ENCODE results near the gene ZNF385B.

The ZNF385B gene

DNA sequence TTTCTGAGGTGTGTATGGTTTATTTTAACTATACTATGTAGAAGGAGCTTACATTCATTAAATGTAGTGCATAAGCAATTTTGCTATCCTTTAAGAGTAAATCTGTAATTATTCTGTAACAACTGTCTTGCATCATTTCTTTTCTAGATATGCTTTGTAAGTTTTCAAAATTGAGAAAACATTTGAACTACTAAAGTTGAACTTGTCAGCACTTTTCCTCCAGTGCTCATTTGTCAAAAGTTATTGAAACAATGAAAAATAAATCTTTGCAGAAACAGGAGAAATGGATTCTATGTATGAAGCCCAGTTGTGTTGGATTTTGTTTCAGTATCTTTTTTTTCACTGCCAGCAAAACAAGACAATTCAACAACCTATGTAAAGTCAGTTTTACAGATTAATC lies 14.5 kb upstream of the ZNF385B start:
- H3K9me3 ChIP-seq (ENCODE audit: insufficient read depth, low read length), result no peaks in the 10 kb centered on the region
- H3K79me2 ChIP-seq (ENCODE audit: low read length), result no peaks in the 10 kb centered on the region
- H3K4me1 ChIP-seq (ENCODE audit: low read length), result peaks cover 3% of the 10 kb centered on the region; the same call in 1 of the 2 replicates

GRCh38 chr2:179862898-179863458 lies 1.6 kb upstream of the ZNF385B start:
- no peak for TF ChIP-seq CTCF (IDR thresholded peaks at IDR 0.05; ENCODE audit: low read depth, low read length)
- H3K4me1 ChIP-seq (ENCODE audit: low read length), result peaks cover 9% of the 10 kb centered on the region
- no peak overlapping the region for H3K4me2 ChIP-seq (ENCODE audit: low read length)
- H2AFZ ChIP-seq (ENCODE audit: low read depth, low read length), result no peak overlapping the region
- no peaks in the 10 kb centered on the region for H3K79me2 ChIP-seq (ENCODE audit: low read length)
- no peaks in the 10 kb centered on the region for H4K20me1 ChIP-seq (ENCODE audit: insufficient read depth, low read length)
- no peak overlapping the region for H3K9ac ChIP-seq (ENCODE audit: low read length)
- no peak overlapping the region for H3K4me3 ChIP-seq (ENCODE audit: low read length)
- H3K9me3 ChIP-seq (ENCODE audit: insufficient read depth, low read length), result no peaks in the 10 kb centered on the region
- peaks cover 51% of the 10 kb centered on the region for H3K27me3 ChIP-seq (ENCODE audit: low read depth, low read length)
- no peak overlapping the region for H3K27ac ChIP-seq (ENCODE audit: low read length)
- no peaks in the 10 kb centered on the region for H3K36me3 ChIP-seq (replicated peaks; ENCODE audit: low read depth, low read length)

More for the DNA sequence above, 14.5 kb upstream of the ZNF385B start:
- Histone ChIP-seq H3K27me3 (ENCODE audit: low read depth, low read length) (no peaks in the 10 kb centered on the region; the same call in 1 of the 2 replicates), H3K27ac (ENCODE audit: low read length) (no peak overlapping the region), H2AFZ (ENCODE audit: low read depth, low read length) (no peak overlapping the region), H3K4me2 (ENCODE audit: low read length) (no peak overlapping the region), H4K20me1 (ENCODE audit: insufficient read depth, low read length) (no peaks in the 10 kb centered on the region), H3K36me3 (replicated peaks; ENCODE audit: low read depth, low read length) (no peaks in the 10 kb centered on the region), H3K4me3 (ENCODE audit: low read length) (no peak overlapping the region), H3K9ac (ENCODE audit: low read length) (no peak overlapping the region)
- TF ChIP-seq CTCF (IDR thresholded peaks at IDR 0.05; ENCODE audit: low read depth, low read length) (no peak), EZH2phosphoT487 (IDR thresholded peaks at IDR 0.05; ENCODE audit: low read depth) (no peak)

DNA sequence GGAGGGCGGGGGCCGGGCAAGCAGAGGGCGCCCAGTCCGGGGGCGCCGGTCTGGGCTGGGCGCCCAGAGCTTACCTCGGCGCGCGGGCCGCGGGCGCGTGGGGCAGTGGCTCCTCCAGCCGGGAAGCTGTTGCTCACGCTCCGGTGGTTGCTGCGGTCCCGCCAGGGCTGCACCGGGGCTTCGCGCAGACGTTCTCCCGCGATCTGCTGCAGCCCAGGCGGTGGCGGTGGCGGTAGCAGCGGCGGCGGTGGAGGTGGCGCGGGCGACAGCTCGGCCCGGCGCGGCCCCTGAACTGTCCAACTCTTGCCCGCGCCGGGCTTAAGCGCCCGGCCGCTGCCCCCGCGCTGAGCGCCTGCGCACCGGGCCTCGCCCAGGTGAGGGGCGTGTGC lies 391 bp downstream of the ZNF385B start:
- no peaks in the 10 kb centered on the region for H3K9me3 ChIP-seq (ENCODE audit: insufficient read depth, low read length)
- H3K4me1 ChIP-seq (ENCODE audit: low read length), result peaks cover 13% of the 10 kb centered on the region
- peaks cover 51% of the 10 kb centered on the region for H3K27me3 ChIP-seq (ENCODE audit: low read depth, low read length)
- no peaks in the 10 kb centered on the region for H3K79me2 ChIP-seq (ENCODE audit: low read length)
- no peaks in the 10 kb centered on the region for H3K36me3 ChIP-seq (replicated peaks; ENCODE audit: low read depth, low read length)
- H3K4me2 ChIP-seq (ENCODE audit: low read length), result peak overlapping the region; percentile 98
- TF ChIP-seq CTCF (IDR thresholded peaks at IDR 0.05; ENCODE audit: low read depth, low read length) (no peak), EZH2phosphoT487 (IDR thresholded peaks at IDR 0.05; ENCODE audit: low read depth) (no peak)
- peak overlapping the region; percentile 84 for H3K4me3 ChIP-seq (ENCODE audit: low read length)
- peak overlapping the region; percentile 51 for H3K9ac ChIP-seq (ENCODE audit: low read length)
- no peak overlapping the region for H3K27ac ChIP-seq (ENCODE audit: low read length)
- H4K20me1 ChIP-seq (ENCODE audit: insufficient read depth, low read length), result no peaks in the 10 kb centered on the region
- peak overlapping the region; percentile 68 for H2AFZ ChIP-seq (ENCODE audit: low read depth, low read length)

- peak overlapping the region; percentile 68 for H2AFZ ChIP-seq (ENCODE audit: low read depth, low read length)
- H4K20me1 ChIP-seq (ENCODE audit: insufficient read depth, low read length), result no peaks in the 10 kb centered on the region
- peak overlapping the region; percentile 98 for H3K4me2 ChIP-seq (ENCODE audit: low read length)
- peaks cover 51% of the 10 kb centered on the region for H3K27me3 ChIP-seq (ENCODE audit: low read depth, low read length)
- no peak overlapping the region for H3K27ac ChIP-seq (ENCODE audit: low read length)
- peaks cover 13% of the 10 kb centered on the region for H3K4me1 ChIP-seq (ENCODE audit: low read length)
- peak overlapping the region; percentile 84 for H3K4me3 ChIP-seq (ENCODE audit: low read length)
- H3K9me3 ChIP-seq (ENCODE audit: insufficient read depth, low read length), result no peaks in the 10 kb centered on the region
- no peaks in the 10 kb centered on the region for H3K36me3 ChIP-seq (replicated peaks; ENCODE audit: low read depth, low read length)
- no peaks in the 10 kb centered on the region for H3K79me2 ChIP-seq (ENCODE audit: low read length)
- TF ChIP-seq EZH2phosphoT487 (IDR thresholded peaks at IDR 0.05; ENCODE audit: low read depth) (no peak), CTCF (IDR thresholded peaks at IDR 0.05; ENCODE audit: low read depth, low read length) (no peak)
- peak overlapping the region; percentile 51 for H3K9ac ChIP-seq (ENCODE audit: low read length)
Observed at GRCh38 chr2:179860255-179861026, 971 bp downstream of the ZNF385B start.
